Stimulated activated naive CD8-positive, alpha-beta T cell treated with anti-CD3 and anti-CD28 coated beads, Interleukin-15, Interleukin-2, amounts not matched to agents 100 U/mL and 50 U/mL, for 24 hours (primary cell): Measurements from ENCODE around the gene FBXO21.
"Not testable (repeated sequence)": the region's sequence is repeated elsewhere in the genome, so short reads cannot be mapped to it uniquely, and the experiment has no call there.

Source experiments
- ATAC-seq: fragments of 150-1000 bp; cut with Tn5 transposase; one replicate; pipeline ENCODE4 v1.10.0; 2021
- DNase-seq: peaks from one replicate; pipeline ENCODE4 v3.0.0; 2021

The FBXO21 gene

DNA sequence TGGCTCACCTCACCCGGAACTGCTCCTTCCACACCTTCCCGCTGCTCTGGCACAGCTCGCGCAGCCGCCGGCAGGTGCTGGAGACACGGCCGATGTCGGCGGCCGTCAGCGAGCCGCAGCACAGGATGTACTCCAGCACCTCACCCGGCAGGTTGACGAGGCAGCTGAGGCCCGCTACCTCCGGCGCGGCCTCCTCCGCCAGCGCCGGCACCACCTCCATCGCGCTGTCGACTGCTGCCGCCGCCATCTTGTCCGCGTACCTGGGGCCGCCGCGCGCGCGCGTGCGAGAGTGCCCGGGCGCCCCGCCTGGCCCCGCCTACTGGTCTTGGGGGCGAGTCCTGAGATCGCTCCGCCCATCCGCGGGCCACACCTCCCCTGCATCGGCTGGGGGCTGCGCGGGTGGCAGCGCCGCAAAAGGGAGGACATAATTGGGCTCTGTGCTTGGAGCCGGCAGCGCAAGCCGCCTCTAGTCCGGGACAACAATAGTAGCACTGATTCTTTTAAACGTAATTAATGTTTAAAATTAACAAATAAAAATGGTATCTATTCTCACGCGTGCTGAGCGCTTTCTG lies at the start of gene FBXO21:
TSS of gene FBXO21 (minus strand) at position 261 of the 572 bp plus-strand sequence. CDS start at position 247, 14 bp downstream.
- DNase-seq, result peak; percentile 95
- ATAC-seq, result peak; percentile 95

DNA sequence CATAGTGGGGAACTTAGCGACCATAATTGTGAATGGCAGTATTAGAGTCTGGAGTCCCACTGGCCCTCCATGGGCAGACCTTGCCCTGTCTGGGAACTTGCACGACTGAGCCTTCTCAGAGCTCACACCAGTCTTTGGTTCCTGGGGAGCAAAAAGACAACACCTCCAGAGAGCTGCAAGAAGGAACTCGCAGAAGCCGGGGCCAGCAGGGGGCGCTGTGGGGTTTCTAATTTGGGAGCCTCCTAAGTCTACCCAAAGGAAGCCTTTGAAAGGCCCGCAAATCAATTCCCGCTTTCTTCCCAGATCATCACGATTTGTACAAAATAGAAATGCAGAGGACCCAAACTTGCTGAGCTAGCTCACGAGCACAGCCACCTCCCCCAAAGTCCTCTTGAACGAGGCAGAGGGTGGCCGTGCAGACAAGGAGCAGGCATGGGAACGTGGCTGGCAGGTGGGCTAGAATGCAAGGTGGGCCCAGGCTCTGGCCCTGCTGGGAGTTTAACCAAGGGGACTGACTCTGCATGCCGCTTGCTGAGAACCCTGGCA lies 46.3 kb upstream of the FBXO21 start:
- ATAC-seq, result peak; percentile 29
- peak; percentile 90 for DNase-seq

- no peak for DNase-seq
- no peak for ATAC-seq
Measured at GRCh38 chr12:117235261-117235660, 45.0 kb upstream of the FBXO21 start.

- ATAC-seq (no peak), DNase-seq (no peak)
Measured at GRCh38 chr12:117234441-117234840, 44.2 kb upstream of the FBXO21 start.

DNA sequence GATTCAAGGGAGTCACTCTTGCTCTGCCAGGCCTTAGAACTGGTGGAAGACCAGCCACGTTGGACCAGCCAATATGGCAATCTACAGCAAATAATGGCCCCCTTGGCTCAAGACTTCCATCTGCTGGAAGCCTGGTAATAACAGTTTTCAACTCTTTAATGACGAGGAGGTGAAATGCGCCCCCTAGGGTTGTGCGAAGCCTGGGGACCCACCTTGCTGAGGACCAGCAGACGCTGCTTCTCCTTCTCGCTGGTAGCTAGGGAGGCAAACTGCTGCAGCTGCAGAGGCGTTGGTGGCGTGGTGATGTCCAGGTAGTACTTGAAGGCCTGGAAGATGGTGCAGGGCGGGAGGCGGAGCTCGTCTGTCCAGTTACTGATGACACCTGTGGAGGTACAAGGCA lies 41.5 kb upstream of the FBXO21 start:
- no peak for ATAC-seq
- DNase-seq, result no peak

DNA sequence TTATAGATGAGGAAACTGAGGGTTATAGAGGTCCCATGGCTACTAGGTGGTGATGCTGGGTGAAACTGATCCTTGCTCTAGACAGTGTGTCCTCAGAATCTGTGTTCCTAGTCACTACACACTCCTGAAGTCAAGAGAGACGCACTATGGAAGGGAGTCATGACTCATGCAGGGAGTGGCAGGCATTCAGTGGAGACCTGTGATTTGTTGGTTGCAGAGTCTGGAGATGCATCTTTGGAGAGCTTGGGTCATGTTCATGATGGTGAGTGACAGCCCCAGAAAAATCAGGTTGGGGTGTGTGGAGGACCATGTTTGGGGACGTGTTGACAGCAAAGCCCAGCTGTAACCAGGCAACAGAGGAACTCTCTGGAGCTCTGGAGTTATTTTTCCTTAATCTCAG lies 38.0 kb upstream of the FBXO21 start:
- no peak for ATAC-seq
- no peak for DNase-seq

- ATAC-seq, result no peak
- DNase-seq, result no peak
Measured at GRCh38 chr12:117227000-117227653, 36.9 kb upstream of the FBXO21 start.

DNA sequence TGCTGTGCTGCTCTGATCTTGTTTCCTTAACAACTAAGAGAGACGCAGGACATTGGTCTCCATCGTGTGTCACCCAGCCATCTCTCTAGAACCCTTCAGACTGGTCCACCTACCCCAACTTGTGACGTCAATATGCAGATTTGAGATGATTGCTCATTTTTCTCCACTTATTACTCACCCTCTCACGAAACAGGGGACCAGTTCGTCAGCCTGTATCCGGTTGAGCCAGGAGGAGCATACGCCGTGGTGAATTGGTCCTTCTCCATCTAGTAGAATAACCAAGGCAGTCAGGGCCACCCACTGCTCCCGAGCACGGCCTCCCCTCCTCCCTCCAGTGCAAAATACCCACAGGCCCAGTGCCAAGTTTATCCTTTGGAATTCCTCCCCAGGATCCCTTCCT lies 36.2 kb upstream of the FBXO21 start:
- no peak for ATAC-seq
- DNase-seq, result no peak

- no peak for ATAC-seq
- DNase-seq, result no peak
Measured at GRCh38 chr12:117225179-117225578, 34.9 kb upstream of the FBXO21 start.

- DNase-seq, ATAC-seq: not testable (repeated sequence)
Measured at GRCh38 chr12:117220947-117221346, 30.7 kb upstream of the FBXO21 start.

- ATAC-seq, result no peak
Measured at GRCh38 chr12:117218149-117218548, 27.9 kb upstream of the FBXO21 start.

GRCh38 chr12:117216686-117217085 lies 26.4 kb upstream of the FBXO21 start:
- ATAC-seq, result no peak
- DNase-seq, result no peak

More at GRCh38 chr12:117218149-117218548, 27.9 kb upstream of the FBXO21 start:
- DNase-seq, result no peak

GRCh38 chr12:117214797-117215196 lies 24.5 kb upstream of the FBXO21 start:
- ATAC-seq (no peak), DNase-seq (no peak)

GRCh38 chr12:117213295-117213808 lies 23.1 kb upstream of the FBXO21 start:
- ATAC-seq (no peak), DNase-seq (no peak)

DNA sequence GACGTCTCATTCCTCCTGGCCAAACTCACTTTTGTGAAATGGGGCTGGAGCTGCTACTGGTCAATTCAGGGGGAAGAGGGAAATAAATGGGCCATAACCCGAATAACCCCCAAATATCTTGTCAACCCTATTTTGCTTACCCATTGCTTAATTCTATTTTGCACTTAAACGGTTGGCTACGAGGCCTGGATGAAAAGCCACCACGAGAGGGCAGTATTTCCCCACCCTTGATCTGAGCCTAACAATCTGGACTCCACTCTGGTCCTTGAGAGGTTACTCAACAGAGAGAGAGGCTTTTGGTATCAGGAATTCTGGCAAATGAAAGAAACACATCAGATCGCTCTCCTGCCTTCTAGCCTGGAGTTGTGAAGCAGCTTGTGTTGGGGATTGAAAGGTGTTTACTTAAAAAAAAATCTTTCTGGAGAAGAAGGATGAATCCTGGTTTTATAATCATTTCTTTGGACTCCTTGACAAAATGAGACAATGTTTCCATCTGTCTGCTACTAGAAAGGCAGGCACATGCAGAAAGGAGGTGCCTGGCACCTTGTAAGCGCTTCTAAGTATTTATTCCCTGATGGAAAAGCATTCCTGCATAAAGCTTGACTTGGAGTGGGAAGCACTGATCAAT lies 22.4 kb upstream of the FBXO21 start:
- DNase-seq (peak; percentile 74), ATAC-seq (peak; percentile 57)

DNA sequence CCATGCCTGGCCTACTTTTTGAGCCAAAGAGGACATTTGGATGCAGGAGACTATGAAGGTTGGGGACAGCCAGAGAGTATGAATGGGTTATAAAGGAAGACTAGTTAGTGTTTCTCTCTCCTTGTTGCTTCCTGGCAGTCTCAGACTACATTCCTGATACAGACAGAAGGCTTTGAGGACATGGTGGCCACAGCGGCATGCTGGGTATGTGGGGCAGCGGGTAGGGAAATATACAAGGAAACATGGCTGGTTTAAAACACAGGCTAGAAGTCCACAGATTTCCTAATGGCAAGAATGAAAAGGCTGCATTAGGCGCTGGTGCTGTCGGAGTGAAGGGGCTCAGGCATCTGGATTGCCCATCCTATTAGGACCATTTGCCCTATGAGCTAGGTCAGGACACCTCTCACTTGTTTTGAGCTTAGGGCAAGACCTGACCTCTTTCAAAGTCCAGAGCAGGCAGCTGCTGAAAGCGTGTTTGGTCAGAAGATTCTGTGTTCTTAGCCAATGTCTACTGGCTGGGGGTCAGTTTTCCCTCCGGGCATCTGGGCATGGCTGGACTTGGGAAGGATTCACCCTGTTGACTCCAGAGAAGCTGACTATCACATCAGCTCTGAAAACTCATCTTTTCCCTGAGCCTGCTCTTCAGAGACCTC lies 20.1 kb upstream of the FBXO21 start:
- no peak for ATAC-seq
- no peak for DNase-seq

GRCh38 chr12:117209626-117210025 lies 19.4 kb upstream of the FBXO21 start:
- DNase-seq (no peak), ATAC-seq (no peak)

DNA sequence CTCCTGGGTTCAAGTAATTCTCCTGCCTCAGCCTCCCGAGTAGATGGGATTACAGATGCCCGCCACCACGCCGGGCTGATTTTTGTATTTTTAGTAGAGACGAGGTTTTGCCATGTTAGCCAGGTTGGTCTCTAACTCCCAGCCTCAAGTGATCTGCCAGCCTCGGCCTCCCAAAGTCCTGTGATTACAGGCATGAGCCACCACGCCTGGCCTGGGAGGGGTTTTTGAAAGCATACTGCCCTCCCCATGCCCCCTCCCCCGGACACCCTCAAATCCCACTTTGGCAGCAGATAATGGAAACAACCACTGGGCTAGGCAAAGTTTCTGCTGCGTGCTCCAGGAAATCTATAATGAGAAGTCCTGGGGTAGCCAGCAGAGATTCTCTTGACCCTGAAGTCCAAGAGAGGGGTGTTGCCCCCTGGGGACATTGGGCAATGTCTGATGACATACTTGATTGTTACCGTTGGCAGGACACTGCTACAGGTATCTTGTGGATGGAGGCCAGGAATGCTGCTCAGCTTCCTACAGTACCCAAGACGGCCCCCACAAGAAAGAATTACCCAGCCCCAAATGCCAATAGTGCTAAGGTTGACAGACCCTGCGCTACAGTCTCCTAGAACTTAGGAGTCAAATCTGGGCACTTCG lies 18.7 kb upstream of the FBXO21 start:
- no peak for DNase-seq
- no peak for ATAC-seq

DNA sequence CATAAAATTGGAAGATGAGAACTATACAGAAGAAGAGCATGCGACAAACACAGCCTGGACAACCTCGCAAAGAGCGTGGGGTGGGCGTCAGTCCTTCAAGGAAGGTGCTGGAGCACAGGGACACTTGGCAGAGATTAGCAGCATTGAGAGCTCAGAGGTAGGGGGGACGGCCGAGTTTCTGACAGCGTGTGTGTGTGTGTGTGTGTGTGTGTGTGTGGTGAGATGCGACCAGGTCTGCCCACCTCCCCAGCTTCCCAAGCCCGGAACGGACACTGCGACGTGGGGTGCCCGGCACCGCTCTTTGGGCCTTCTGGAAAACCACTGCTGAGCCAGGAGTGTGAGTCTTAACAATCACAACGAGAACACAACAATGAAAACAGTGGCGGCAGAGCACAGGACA lies 17.9 kb upstream of the FBXO21 start:
- DNase-seq (no peak), ATAC-seq (no peak)

- ATAC-seq, result no peak
- no peak for DNase-seq
Measured at GRCh38 chr12:117207675-117208074, 17.4 kb upstream of the FBXO21 start.

DNA sequence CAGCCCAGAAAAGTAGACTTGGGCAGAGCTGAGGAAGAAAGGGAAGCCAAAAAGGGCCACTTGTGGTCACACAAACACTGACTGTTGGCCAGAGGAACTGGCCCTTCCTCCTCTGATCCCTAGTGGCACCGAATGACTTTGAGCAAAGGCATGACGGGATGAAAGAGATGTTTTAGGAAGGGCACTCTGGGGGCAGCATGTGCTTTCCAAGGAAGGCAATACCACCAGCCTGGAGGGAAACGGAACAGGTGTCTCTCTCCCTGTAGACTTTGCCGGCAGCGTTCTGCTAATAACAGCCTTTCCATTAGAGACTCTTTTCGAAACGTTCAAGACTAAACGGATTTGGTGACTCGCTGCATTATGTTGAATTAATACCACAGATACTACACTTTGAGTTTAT lies 12.3 kb upstream of the FBXO21 start:
- ATAC-seq (no peak), DNase-seq (no peak)

- no peak for DNase-seq
- ATAC-seq, result no peak
Measured at GRCh38 chr12:117202033-117202432, 11.8 kb upstream of the FBXO21 start.
